IMR-90 (cell line): ENCODE results near the gene CFAP210.

ENCODE experiments used
- CTCF ChIP-seq: conservative IDR thresholded peaks from 2 replicates; pipeline ENCODE4 v1.5.1; 2012; ENCODE audit warnings: mild to moderate bottlenecking, low read depth, low read length, improper control_type of control experiment
- MAZ ChIP-seq: IDR thresholded peaks from 2 replicates; pipeline ENCODE4 v1.6.1; 2012; ENCODE audit warnings: low read depth, mild to moderate bottlenecking, low read length, improper control_type of control experiment, moderate library complexity, borderline replicate concordance
- RAD21 ChIP-seq: IDR thresholded peaks from 2 replicates; pipeline ENCODE4 v1.6.1; 2012; ENCODE audit warnings: low read length, improper control_type of control experiment

- TF ChIP-seq MAZ (no peak), RAD21 (no peak), CTCF (no peak)
These were observed 32.9 kb upstream of the CFAP210 start for GRCh38 chr2:169727065-169727464.
